MM.1S (cell line): ENCODE data around the gene MAPK6.
"Not testable (repeated sequence)": the region's sequence is repeated elsewhere in the genome, so short reads cannot be mapped to it uniquely, and the experiment has no call there.

Experiments used
- EZH2 ChIP-seq: fragments of 300-600 bp; sonication (generic); optimal IDR thresholded peaks from 2 replicates; pipeline ENCODE3; 2017; ENCODE audit warnings: low read depth, mild to moderate bottlenecking, antibody characterized with exemption, low read length, mixed read lengths
- TF ChIP-seq, protein P1 (sequence below): fragments of 300-600 bp; sonication (generic); IDR thresholded peaks from 2 replicates; pipeline ENCODE4 v1.5.1; 2016; ENCODE audit warnings: antibody characterized with exemption, low read length, mixed read lengths

DNA sequence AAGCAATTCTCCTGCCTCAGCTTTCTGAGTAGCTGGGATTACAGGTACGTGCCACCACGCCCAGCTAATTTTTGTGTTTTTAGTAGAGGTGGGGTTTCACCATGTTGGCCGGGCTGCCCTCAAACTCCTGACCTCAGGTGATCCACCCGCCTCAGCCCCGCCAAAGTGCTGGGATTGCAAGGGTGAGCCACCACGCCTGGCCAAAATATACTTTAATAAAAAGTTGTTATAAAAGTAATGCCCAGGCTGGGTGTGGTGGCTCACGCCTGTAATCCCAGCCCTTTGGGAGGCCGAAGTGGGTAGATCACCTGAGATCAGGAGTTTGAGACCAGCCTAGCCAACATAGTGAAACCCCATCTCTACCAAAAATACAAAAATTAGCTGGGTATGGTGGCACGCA lies 77.5 kb downstream of the MAPK6 start:
- TF ChIP-seq EZH2 = not testable (repeated sequence)
- TF ChIP-seq, protein P1, sequence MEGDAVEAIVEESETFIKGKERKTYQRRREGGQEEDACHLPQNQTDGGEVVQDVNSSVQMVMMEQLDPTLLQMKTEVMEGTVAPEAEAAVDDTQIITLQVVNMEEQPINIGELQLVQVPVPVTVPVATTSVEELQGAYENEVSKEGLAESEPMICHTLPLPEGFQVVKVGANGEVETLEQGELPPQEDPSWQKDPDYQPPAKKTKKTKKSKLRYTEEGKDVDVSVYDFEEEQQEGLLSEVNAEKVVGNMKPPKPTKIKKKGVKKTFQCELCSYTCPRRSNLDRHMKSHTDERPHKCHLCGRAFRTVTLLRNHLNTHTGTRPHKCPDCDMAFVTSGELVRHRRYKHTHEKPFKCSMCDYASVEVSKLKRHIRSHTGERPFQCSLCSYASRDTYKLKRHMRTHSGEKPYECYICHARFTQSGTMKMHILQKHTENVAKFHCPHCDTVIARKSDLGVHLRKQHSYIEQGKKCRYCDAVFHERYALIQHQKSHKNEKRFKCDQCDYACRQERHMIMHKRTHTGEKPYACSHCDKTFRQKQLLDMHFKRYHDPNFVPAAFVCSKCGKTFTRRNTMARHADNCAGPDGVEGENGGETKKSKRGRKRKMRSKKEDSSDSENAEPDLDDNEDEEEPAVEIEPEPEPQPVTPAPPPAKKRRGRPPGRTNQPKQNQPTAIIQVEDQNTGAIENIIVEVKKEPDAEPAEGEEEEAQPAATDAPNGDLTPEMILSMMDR = not testable (repeated sequence)
